HG02885 (cell line): ENCODE results near the gene PLSCR2.
"Not testable (repeated sequence)": the region's sequence is repeated elsewhere in the genome, so short reads cannot be mapped to it uniquely, and the experiment has no call there.

ENCODE experiments used
- ATAC-seq: cut with Tn5 transposase; IDR thresholded peaks from one replicate; pipeline ENCODE4 v1.9.1; 2021; ENCODE audit warnings: mild to moderate bottlenecking; ENCODE audit not compliant: unreplicated experiment, poor library complexity

PLSCR2 gene, protein sequence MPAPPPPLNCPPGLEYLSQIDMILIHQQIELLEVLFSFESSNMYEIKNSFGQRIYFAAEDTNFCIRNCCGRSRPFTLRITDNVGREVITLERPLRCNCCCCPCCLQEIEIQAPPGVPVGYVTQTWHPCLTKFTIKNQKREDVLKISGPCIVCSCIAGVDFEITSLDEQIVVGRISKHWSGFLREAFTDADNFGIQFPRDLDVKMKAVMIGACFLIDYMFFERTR

DNA sequence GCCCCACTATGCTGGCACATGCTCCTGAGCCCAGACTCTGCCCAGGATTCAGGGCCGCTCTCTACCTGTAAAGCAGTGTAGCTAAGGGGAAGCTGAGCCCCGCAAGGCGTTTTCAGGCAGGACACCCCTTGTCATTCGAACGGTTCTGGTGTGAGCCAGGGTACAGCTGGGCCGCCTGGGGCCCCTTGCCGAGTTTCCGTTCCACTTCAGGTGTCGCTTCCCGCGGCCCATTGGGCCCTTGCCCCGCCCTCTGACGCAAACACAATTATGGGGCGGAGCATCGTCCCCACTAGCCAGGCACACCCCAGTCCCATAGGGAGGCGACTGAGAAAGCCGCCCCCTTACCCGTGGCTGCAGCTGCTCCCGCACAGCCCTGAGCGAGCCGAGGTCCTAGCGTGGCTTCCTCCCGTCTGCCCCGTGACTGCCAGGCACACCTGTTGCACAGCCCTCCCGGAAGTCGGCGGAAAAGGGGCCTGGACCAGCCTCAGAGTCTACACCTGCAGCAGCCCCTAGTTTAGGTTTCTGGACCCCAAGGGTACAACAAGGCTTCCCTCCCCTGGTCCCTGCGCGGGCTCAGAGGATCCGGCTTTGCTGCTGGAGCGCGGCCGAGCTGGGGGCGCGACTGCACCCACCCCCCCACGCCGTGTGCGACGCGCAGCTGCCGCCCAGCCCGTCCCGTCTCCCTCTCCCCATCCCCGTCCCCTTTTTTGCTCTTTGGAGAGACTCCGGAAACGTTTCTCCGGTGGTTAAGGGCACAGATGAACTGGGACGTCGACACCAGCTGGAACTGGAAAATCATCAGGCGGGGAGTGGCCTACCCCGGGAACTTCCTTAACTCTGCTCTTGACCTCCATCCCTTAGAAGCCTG lies at the start of gene PLSCR2:
Gene PLSCR2 (minus strand): TSS at position 412 of the 868 bp plus-strand sequence. CDS start 9,657 bp downstream, outside the sequence.
- peak; percentile 97 for ATAC-seq

DNA sequence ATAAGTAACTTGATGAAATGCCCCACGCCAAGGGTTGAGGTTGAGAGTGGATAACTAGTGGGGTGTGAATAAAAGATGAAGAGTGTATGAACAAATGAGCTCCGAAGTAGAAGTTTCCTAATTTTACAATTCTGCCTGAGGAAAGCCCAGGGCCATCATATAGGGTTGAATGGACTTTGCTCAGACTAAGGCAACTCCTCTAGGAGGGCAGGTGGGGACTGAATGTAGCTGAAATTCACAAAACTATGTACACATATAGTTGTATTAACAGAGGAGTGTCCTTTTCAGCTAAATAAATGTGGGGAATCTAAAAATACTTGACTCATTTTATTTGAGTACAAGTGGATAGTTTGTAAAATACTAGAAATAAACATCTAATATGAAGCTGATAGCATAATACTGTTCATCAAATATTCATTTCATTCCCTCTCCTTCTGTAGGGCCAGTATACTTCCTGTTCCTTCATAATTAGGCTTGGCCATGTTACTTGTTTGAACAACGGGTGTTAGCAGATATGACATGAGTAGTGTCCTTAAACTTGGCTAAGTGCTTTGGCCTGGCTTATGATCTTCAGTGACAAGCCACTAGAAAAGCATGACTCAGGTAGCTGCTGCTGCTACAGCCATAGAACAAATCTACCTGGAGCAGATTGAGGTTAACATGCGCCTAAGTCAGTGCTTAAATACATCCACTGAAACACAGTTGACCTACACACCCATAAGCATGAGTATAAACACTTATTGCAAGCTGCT lies 48.5 kb upstream of the PLSCR2 start:
- ATAC-seq: no peak

DNA sequence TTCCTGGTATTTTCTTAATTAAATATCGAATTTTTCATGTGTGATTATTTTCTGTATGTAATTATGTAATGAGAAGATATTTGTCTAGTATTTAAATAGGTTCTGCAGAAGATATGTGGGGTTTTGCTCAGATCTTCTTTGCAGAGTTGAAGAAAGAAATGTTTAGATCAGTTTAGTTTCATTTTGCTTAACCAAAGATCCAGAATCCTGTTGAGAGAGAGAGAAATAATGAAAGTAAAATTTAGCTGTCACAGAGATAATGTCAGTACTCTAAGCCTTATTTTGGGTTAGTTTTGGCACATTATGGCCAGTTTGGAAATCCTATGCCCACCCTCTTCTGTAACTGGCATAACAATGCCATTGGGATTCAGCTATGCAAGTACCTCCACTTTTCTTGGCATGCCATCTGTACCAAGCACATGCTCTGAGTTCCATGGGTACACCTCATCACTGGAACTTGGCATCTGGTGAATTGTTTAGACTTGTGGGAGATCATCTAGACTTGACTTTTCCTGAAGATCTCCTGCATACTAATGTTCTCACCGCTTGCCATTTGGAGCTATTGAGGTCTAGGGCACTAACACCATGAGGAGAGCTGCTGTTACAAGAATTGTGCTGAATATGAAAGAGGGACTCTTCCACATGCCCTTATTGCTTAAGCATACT lies 44.2 kb upstream of the PLSCR2 start:
- ATAC-seq: no peak

DNA sequence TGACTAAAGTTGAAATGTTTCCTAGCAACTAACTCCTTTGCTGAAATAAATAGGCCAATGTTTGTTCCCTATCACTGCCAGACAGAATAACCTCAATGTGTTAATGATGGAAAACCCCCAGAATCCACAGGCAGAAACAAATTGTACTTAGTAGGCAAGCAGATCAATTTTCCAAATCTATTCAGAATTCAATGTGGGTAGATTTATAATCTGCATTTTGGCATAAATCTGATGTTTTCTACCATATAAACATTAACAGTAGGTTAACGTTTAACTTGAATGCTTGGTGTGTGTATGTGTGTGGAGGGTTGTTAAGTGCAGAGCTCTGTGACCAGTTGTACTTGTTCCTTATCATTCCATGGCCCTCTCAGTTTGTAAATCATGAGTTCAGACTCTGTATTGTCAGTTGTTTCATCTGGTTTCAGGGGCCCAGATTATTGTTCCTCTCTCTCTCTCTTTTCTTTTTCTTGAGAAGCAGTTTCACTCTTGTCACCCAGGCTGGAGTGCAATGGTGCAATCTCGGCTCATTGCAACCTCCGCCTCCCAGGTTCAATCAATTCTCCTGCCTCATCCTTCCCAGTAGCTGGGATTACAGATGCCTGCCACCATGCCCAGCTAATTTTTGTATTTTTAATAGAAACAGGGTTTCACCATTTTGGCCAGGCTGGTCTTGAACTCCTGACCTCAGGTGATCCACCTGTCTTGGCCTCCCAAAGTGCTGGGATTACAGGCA lies 42.2 kb upstream of the PLSCR2 start:
- no peak for ATAC-seq

DNA sequence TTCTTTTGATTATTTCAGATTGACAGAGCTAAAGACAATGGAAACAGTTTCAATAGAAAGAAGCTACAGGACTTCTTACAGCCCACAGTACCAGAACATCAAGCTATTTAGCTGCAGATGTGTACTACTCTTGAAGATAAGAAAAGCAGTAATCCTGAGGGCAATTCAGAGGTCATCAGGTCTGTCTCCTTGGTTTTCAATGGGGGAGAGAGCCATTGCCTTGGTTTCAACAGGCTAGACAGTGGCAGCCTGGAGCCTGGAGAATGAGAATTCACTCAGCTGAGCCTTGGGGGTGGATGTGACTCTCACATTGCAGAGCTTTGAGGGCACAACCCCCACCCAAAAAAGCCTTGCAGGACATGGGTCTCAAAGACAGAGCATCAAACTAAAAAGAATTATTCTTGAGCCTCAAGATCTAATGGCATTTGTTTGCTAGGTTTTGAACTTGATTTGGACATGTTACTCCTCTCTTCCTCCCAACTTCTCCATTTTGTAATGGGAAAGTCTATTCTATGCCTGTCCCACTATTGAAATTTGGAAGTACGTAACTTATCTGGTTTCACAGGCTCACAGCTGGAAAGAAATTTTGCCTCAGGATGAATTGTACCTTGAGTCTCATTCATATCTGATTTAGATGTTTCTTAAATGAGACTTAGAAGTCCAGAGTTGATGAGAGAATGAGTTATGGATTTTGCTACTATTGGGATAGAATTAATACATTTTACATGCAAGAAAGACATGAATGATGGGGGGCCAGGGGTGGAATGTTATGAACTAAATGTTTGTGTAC lies 38.2 kb upstream of the PLSCR2 start:
- no peak for ATAC-seq

DNA sequence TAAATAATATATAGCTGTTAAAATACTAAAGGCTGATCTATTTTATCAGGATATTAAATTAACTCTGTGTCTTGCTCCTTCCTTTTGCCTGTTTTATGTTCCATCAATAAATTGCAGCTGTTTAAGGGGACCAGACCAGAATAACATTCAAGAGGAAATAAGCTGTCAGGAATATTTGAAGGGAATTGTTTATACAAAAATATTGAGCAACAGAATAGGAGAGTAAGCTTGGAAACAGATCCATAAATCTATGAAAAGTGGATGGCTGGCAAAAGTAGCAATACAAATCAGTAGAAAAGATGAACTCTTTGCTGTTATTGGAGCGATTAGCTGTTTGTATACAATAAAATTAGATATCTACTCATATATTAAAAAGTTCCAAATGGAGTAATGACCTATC lies 36.2 kb upstream of the PLSCR2 start:
- no peak for ATAC-seq

DNA sequence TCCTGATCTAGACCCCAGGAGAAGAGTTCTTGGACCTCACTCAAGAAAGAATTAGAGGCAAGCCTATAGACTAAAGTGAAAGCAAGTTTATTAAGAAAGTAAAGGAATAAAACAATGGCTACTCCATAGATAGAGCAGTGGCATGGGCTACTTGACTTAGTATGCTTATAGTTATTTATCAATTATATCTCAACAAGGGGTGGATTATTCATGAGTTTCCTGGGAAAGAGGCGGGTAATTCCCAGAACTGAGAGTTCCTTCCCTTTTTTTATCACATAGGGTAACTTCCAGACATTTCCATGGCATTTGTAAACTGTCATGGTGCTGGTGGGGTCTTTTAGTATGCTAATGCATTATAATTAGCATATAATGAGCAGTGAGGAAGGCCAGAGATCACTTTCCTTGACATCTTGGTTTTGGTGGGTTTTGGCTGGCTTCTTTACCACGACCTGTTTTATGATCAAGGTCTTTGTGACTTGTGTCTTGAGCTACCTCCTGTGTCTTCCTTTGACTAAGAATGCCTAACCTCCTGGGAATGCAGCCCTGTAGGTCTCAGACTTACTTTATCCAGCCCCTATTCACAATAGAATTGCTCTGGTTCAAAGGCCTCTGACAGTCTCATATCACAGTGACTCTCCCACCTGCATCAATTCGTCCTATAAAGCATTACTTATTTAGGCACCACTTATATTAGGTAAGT lies 35.3 kb upstream of the PLSCR2 start:
- no peak for ATAC-seq

DNA sequence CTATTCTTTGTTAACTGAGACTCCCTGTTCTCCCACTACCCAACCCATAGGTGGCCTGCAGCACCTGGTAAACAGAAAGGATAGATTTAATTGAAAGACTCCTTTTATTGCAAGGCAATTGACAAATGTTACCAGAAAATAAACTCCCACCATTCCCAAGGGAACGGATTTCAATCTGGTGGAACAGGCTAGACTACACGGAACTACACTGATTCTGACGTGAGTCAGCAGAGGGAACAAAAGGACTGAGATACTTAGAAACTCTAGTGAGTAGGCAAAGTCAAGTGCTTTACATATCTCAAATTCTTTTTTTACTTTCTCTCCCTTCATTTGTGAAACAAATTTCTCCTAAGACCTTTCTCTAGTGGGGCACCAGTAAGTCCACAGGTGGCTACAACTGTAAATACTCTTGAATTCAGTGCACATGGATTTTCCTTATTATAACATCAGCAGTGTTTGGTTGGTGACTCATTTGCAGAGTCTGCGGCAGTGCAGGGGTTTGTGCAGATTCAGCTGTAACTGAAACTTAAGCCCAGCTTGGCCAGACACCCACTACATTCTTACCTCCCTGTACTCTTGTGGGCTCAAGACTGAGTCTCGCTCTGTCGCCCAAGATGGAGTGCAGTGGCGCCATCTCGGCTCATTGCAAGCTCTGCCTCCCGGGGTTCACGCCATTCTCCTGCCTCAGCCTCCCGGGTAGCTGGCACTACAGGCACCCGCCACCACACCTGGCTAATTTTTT lies 34.3 kb upstream of the PLSCR2 start:
- peak; percentile 96 for ATAC-seq

DNA sequence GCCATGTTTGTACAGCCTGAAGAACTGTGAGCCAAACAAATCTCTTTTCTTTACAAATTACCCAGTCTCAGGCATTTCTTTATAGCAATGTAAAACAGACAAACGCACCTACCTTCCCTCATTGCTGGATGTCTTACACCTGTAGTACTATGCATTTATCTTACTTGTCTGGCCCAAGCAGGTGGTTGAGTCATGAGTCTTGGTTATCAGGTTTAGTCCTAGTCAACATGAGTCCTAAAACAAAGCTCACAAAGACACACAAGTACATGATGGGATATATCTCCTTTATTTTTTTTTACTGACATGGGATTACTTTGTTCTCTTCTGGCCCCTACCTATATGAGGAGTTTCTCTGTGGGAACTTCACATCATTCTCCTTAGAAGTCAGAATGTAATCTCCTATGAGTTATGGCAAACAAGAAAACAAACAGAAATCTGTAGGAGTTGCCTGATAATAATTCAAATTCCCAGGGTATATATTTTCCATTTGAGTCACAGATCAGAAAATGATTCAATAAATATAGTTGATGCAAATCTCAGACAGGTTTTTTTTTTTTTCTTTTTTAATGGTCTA lies 33.6 kb upstream of the PLSCR2 start:
- ATAC-seq: no peak

DNA sequence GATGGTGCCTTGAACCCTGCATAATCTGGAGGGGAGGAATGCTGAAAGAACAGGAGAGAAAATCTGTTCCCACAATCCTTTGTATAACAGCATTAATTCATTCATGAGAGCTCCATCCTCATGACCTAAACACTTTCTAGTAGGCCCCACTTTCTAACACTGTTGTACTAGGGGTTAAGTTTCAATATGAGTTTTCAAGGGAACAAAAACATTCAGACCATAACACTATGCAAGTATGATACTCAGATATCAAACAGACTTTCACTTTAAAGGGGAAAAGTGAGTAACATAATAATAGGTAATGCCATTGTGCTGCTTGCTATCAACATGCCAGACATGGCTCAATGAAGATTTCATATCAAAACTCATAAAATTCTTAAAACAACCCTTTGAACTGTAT lies 32.4 kb upstream of the PLSCR2 start:
- peak; percentile 47 for ATAC-seq

DNA sequence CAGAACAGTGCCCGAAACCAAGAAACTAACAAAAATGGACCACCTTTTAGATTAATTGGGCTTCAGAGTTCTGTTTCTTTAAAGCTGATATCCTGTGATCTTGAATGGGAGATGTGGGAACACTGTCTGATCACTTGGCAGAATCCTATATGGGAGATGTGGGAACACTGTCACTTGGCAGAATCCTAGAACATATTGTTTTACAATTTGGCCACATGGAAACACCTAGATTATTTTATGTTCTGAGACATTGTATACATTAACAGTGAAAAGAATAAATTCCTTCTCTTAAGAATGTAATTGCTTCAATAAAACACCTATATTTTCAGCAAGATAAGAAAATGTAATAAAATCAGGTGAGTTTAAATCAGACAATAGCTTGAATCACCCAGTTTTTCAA lies 30.3 kb upstream of the PLSCR2 start:
- no peak for ATAC-seq

DNA sequence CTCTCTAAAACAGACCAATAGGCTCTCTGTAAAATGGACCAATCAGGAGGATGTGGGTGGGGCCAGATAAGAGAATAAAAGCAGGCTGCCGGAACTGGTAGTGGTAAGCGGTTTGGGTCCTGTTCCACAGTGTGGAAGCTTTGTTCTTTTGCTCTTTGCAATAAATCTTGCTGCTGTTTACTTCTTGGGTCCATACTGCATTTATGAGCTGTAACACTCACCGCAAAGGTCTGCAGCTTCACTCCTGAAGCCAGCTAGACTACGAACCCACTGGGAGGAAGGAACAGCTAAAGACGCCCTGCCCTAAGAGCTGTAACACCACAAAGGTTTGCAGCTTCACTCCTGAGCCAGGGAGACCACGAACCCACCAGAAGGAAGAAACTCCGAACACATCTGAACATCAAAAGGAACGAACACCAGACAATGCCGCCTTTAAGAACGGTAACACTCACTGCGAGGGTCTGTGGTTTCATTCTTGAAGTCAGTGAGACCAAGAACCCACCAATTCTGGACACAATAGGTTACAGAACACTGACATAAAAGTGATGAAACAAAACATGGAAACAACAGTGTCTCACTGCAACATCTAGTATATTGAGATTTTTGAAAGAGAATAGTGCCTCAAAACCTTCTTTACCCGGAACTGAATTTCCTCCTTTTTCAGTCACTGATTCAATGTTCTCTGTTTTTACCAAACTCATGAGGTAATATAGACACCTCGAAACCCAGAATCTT lies 28.8 kb upstream of the PLSCR2 start:
- ATAC-seq: no peak

DNA sequence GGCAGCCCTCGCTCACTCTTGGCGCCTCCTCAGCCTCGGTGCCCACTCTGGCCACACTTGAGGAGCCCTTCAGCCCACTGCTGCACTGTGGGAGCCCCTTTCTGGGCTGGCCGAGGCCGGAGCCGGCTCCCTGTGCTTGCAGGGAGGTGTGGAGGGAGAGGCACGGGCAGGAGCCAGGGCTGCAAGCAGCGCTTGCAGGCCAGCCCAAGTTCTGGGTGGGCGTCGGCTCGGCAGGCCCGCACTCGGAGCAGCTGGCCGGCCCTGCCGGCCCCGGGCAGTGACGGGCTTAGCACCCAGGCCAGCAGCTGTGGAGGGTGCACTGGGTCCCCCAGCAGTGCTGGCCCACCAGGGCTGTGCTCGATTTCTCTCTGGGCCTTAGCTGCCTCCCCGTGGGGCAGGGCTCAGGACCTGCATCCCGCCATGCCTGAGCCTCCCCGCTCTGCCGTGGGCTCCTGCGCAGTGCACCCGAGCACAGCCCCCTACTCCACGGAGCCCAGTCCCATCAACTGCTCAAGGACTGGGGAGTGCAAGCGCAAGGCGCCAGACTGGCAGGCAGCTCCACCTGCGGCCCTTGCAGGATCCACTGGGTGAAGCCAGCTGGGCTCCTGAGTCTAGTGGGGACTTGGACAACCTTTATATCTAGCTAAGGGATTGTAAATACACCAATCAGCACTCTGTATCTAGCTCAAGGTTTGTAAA lies 27.9 kb upstream of the PLSCR2 start:
- ATAC-seq: not testable (repeated sequence)

DNA sequence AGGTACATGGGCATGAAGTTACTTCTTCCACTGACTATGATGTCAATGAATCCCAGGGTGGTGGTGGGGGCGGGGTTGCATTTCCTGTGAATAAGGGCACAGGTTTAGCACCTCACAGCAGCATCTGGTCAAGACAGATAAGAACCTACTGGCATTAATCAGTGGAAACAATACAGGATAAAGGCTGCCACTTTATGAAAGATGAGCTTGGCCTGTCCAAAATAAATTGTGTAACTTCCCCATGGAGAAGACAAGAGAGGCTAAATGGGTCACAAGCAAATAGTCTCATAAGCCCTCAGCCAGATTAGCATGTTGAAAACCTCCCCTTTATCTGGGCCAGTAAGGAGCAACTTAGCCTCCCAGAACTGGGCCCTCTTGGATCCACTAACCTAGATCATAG lies 27.4 kb upstream of the PLSCR2 start:
- ATAC-seq: no peak

DNA sequence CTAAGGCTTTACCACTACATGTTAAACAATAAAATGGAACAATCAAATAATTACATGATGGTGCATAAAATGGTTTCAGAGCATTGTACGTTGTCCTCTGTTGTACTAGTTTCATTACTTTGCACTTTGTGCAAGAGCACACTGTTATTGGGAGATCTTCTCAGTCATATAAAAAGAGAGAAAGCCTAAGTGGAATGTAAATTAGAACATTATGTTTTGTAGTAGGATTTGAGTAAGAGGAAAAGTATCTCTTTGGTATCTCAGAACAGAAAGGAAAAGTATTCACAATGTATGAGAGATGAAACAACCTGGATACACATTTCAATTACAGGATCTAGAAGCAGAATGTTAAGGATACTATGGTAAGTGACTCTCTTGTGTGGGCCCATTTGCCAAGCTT lies 26.9 kb upstream of the PLSCR2 start:
- ATAC-seq: no peak

DNA sequence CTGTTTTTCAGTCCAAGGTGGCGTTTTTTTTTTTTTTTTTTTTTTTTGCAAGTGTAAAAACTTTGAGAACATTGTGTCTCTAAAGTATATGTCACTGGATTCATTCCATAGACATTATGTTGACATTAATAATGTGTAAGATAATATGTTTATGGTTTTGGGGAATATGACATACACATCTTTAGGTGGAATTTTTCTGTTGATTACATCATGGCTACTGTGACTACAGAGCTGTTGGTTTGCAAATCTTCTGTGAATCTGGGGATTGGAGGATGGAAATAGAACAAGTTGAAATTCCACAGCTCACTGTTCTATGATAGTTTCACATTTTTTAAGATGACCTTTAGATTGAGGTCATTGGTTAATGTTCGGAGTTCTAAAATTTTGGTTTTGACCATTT lies 24.4 kb upstream of the PLSCR2 start:
- no peak for ATAC-seq
